Hepatocyte (in vitro differentiated cells): ENCODE results near the gene GPR153.

Experiments
- CTCF ChIP-seq: fragments of 200-600 bp; sonication (generic); IDR thresholded peaks from 2 replicates; pipeline ENCODE4 v1.5.1; 2016; ENCODE audit warnings: antibody characterized with exemption, mild to moderate bottlenecking; ENCODE audit not compliant: poor library complexity
- EZH2phosphoT487 ChIP-seq: fragments of 200-600 bp; sonication (generic); IDR thresholded peaks from one replicate; pipeline ENCODE4 v1.6.1; 2018; ENCODE audit warnings: antibody characterized with exemption, mild to moderate bottlenecking, low read depth, moderate library complexity; ENCODE audit not compliant: unreplicated experiment, severe bottlenecking

- TF ChIP-seq CTCF = no peak
- TF ChIP-seq EZH2phosphoT487 = no peak
Measured at GRCh38 chr1:6309564-6309963, 48.7 kb upstream of the GPR153 start.
